Measurements from ENCODE around the gene AIRE. TPM values are rescaled to one million over a fixed set of nuclear protein-coding genes. Genes with fewer than 3 reads are reported as not detected.

AIRE gene
- total RNA-seq, 1 experiment from 2014 or later = not detected

- ChIA-PET POLR2A (ENCODE audit: low non-redundant PET) (no interaction called here), CTCF (no interaction called here)
- Histone ChIP-seq H3K27me3 (replicated peaks; ENCODE audit: insufficient read depth, low read depth, low read length, poor library complexity) (no peaks in the 10 kb centered on the region), H3K27ac (ENCODE audit: low read depth, low read length, poor library complexity, severe bottlenecking) (no peak overlapping the region), H3K9me3 (ENCODE audit: low read depth, low read length, poor library complexity, severe bottlenecking) (no peaks in the 10 kb centered on the region), H3K4me3 (ENCODE audit: low read depth, low read length, poor library complexity, severe bottlenecking) (no peak overlapping the region), H3K4me1 (ENCODE audit: insufficient read depth, low read length, poor library complexity, severe bottlenecking) (no peaks in the 10 kb centered on the region), H3K36me3 (ENCODE audit: insufficient read depth, low read length, poor library complexity, severe bottlenecking) (peaks cover 22% of the 10 kb centered on the region)
- no peak for DNase-seq (ENCODE audit: low spot score)
- TF ChIP-seq CTCF (conservative IDR thresholded peaks at IDR 0.05; ENCODE audit: low read depth, low read length) (no peak), EZH2 (IDR thresholded peaks at IDR 0.05; ENCODE audit: borderline replicate concordance, low read depth, low read length, poor library complexity, severe bottlenecking) (no peak)
- intact Hi-C loops (cut with micrococcal nuclease; ENCODE audit: unreplicated experiment) = no loop called here
- no TSS peak for BruUV-seq (replicated peaks)
These were observed 37.1 kb downstream of the AIRE start for GRCh38 chr21:44322621-44323325.

GRCh38 chr21:44323591-44323990 lies 37.9 kb downstream of the AIRE start:
- H3K27me3 ChIP-seq (replicated peaks; ENCODE audit: insufficient read depth, low read depth, low read length, poor library complexity) = no peaks in the 10 kb centered on the region
- H3K9me3 ChIP-seq (ENCODE audit: low read depth, low read length, poor library complexity, severe bottlenecking) = no peaks in the 10 kb centered on the region
- no peaks in the 10 kb centered on the region for H3K4me1 ChIP-seq (ENCODE audit: insufficient read depth, low read length, poor library complexity, severe bottlenecking)
- TF ChIP-seq EZH2 (IDR thresholded peaks at IDR 0.05; ENCODE audit: borderline replicate concordance, low read depth, low read length, poor library complexity, severe bottlenecking) (no peak), CTCF (conservative IDR thresholded peaks at IDR 0.05; ENCODE audit: low read depth, low read length) (no peak)
- H3K27ac ChIP-seq (ENCODE audit: low read depth, low read length, poor library complexity, severe bottlenecking) = no peak overlapping the region
- peaks cover 22% of the 10 kb centered on the region for H3K36me3 ChIP-seq (ENCODE audit: insufficient read depth, low read length, poor library complexity, severe bottlenecking)
- no peak overlapping the region for H3K4me3 ChIP-seq (ENCODE audit: low read depth, low read length, poor library complexity, severe bottlenecking)
- ChIA-PET CTCF (no interaction called here), POLR2A (ENCODE audit: low non-redundant PET) (no interaction called here)
- no TSS peak for BruUV-seq (replicated peaks)
- no peak for DNase-seq (ENCODE audit: low spot score)
- intact Hi-C loops (cut with micrococcal nuclease; ENCODE audit: unreplicated experiment) = no loop called here

- H3K9me3 ChIP-seq (ENCODE audit: low read depth, low read length, poor library complexity, severe bottlenecking) = no peaks in the 10 kb centered on the region
- intact Hi-C loops (cut with micrococcal nuclease; ENCODE audit: unreplicated experiment) = no loop called here
- CTCF ChIA-PET = no interaction called here
- POLR2A ChIA-PET (ENCODE audit: low non-redundant PET) = no interaction called here
- H3K4me1 ChIP-seq (ENCODE audit: insufficient read depth, low read length, poor library complexity, severe bottlenecking) = no peaks in the 10 kb centered on the region
- TF ChIP-seq CTCF (conservative IDR thresholded peaks at IDR 0.05; ENCODE audit: low read depth, low read length) (no peak), EZH2 (IDR thresholded peaks at IDR 0.05; ENCODE audit: borderline replicate concordance, low read depth, low read length, poor library complexity, severe bottlenecking) (no peak)
- DNase-seq (ENCODE audit: low spot score) = no peak
- H3K36me3 ChIP-seq (ENCODE audit: insufficient read depth, low read length, poor library complexity, severe bottlenecking) = peaks cover 22% of the 10 kb centered on the region
- no peak overlapping the region for H3K27ac ChIP-seq (ENCODE audit: low read depth, low read length, poor library complexity, severe bottlenecking)
- no peaks in the 10 kb centered on the region for H3K27me3 ChIP-seq (replicated peaks; ENCODE audit: insufficient read depth, low read depth, low read length, poor library complexity)
- no peak overlapping the region for H3K4me3 ChIP-seq (ENCODE audit: low read depth, low read length, poor library complexity, severe bottlenecking)
- no TSS peak for BruUV-seq (replicated peaks)
These were observed 38.6 kb downstream of the AIRE start for GRCh38 chr21:44324106-44324853.

All from A673 (cell line).